ENCODE results near the gene MGMT.

The MGMT gene

DNA sequence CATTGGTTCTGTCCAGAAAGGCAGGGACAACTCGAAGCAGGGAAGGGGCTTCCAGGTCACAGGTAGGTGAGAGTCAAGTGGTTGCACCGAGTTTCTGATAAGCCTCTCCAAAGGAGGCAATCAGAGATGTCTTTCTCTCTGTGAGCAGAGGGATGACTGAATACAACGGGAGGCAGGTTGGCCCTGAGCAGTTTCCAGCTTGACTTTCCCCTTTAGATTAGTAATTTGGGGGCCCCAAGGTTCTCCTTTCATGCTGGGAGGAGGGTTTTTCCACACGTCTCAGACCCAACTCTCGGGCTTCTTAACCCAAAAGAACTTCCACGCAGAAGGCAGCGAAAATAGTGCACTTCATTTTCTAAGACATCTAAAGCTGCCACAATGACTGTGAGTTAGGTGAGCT, 189.6 kb downstream of the MGMT start:
- H3K4me3 ChIP-seq (ENCODE audit: low read length): no peak overlapping the region
- DNase-seq (ENCODE audit: low read depth, low spot score): no peak

DNA sequence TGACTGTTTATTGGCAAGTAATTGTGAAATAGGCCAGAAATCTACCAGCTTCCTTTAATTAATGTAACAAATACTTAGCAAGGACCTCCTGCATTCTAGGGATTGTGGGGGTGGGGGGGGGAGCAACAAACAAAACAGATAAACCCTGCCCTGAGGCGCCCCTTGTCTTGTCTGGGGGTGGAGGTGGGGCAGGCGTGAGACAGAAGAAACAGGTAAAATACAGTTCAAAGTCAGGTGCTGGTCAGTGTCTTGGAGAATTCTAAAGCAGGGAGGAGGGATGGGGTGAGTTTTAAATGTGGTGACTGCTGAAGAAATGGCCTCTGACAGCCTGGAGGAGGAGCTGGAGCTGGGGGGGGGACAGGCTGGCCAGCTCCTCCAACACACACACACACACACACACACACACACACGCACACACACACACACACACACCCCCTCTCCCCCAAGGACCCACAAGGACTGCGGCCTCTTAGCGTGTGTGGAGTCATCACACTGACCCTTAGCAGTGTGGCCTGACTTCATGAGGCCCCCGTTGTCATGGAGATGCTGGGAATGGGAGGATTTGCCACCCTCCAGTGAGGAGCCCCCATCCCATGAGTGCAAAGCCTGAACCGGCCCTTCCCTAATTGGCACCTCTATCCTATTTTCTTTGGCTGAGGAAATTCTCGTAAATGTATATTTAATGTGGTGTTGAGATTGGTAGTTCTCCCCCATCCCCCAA, 190.4 kb downstream of the MGMT start:
- H3K4me3 ChIP-seq (ENCODE audit: low read length): no peak overlapping the region

DNA sequence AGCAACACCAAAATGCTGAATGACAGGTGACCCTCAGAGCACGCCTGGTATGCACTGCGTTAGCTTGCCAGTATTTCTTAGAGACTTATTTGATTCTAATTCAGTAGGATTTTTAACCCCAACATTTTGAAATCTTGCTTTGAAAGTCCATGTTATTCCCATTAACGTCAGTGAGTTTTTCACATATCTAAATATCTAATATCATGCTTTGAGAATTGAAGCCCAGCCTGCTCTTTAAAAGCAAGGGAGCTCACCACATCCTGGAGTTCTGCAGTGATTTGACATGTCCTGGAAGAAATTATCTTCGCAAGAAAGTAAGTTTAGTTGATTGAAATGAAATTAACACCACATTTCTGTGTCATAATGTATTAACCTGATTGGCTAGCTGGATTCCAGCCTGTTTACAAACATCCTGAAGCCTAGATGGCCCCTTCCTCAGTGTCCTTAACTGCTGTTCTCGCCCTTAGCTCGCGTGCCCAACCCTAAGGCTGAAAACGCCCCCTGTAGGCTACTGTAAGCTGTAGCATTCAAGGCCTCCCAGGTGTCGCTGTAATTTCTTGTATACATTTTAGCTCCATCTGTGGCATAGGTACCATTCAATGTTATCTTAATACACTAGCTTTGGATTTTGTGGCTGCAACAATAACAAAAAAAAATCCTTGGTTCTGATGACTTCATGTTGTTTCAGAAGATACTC, 191.5 kb downstream of the MGMT start:
- DNase-seq (ENCODE audit: low read depth, low spot score): peak; percentile 35
- no peak overlapping the region for H3K4me3 ChIP-seq (ENCODE audit: low read length)

More for the DNA sequence above, 190.4 kb downstream of the MGMT start:
- DNase-seq (ENCODE audit: low read depth, low spot score): no peak

DNA sequence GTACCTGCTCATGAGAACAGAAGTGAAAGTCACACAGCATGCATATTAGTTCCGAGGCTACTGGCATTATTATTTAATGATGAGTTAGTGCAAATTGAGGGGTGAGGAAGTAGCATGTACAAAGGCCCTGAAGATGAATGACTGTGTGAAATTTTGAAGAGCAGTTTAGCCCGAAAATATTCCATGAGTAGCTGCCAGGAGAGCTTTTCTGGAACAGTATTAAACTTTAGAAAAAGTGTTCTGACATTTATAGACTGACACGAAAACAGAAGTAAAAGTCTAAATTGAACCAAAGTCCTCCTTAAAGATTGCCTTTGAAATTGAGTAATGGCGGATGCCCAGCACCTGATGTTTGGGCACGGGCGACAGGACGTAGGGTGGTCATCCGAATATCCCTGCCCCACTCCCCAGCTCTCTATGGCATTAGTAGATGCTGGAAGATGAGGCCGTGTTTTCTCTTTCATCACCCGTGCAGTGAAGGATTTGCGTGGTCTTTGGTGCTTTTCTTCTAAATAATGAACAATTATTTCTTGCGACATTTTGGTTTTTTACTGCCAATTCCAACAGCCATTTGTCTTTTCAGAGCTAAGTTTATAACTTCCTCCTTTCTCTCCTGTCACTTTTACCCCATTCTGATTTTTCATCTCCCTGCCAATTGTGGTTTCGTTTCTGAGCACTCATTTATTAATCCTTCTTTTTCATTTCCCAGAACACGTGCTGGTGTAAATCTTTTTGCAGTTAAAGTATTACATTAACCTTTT, 192.6 kb downstream of the MGMT start:
- H3K4me3 ChIP-seq (ENCODE audit: low read length): no peak overlapping the region

DNA sequence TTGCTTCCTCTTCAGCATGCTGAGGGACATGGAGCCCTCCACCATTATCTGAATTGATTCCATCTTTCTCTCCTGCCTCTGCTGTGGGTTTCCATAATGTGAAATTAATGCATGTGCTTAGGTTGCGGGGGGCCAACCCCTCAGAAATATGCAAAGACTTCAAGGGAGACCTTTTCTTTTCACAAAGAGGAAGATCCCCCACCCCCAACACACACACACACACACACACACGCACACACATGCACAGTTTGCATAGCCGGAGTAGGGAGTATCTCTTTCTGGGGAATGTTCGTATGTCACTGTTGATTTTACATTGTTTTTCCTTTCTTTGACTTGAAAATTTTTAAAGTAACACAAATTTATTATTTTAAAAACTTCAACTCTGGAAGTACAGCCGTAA, 193.5 kb downstream of the MGMT start:
- no peak overlapping the region for H3K4me3 ChIP-seq (ENCODE audit: low read length)
- DNase-seq (ENCODE audit: low read depth, low spot score): no peak

More for the DNA sequence above, 192.6 kb downstream of the MGMT start:
- no peak for DNase-seq (ENCODE audit: low read depth, low spot score)

DNA sequence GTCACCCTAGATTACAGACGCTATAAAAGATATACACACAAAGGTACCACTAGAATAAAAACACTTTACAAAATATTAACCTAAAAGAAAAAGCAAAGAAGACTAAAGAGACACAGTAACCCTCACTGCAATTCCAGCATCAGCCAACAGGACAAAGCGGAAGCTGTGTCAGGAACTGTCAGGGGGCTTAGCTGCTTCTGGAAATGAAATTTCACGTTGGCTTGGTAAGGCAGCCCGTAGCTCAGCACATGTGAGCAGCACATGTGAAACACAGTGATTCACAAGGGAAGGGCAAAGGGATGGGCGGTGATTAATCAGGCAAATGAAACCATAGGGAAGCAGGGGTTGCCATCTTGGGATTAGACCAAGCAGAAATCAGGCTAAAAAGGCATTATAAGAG, 195.4 kb downstream of the MGMT start:
- no peak overlapping the region for H3K4me3 ChIP-seq (ENCODE audit: low read length)
- DNase-seq (ENCODE audit: low read depth, low spot score): no peak

DNA sequence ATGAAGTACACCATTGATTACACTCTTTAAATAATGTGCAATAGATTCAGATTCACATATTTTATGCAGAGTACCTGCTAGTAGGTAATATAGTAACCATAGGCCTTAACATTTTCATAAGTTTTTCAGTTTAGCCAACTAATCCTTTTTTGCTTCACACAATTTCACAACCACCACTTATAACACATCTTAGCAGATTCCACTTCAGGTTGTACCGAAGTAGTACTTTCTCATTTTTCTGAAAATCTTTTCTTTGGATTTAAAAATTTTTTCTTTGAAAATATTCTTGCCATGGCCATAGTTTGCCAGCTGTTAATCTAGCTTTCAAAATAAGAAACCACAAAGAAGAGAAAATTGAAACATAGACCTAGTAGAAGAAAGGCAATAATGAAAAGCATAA, 203.1 kb downstream of the MGMT start:
- no peak overlapping the region for H3K4me3 ChIP-seq (ENCODE audit: low read length)
- DNase-seq (ENCODE audit: low read depth, low spot score): no peak

DNA sequence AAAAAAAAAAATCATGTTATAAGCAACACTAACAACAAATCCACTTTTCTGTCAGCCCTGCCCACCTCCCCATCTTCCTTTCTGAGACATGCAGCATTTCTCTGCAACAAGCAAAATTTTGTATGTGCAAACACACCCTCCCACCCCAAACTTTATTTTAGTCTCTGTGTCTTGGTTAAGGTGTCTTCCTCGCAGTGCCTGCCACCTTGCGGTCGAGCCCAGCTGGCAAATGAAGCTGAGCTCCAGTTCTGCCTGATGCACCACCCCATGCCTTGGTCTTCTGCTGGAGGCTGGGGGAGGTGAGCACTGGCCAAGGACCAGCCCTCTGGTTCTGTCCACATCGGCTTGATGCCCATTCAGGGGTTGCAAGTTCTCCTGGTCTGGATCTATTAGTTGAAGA, 206.3 kb downstream of the MGMT start:
- DNase-seq (ENCODE audit: low read depth, low spot score): no peak

DNA sequence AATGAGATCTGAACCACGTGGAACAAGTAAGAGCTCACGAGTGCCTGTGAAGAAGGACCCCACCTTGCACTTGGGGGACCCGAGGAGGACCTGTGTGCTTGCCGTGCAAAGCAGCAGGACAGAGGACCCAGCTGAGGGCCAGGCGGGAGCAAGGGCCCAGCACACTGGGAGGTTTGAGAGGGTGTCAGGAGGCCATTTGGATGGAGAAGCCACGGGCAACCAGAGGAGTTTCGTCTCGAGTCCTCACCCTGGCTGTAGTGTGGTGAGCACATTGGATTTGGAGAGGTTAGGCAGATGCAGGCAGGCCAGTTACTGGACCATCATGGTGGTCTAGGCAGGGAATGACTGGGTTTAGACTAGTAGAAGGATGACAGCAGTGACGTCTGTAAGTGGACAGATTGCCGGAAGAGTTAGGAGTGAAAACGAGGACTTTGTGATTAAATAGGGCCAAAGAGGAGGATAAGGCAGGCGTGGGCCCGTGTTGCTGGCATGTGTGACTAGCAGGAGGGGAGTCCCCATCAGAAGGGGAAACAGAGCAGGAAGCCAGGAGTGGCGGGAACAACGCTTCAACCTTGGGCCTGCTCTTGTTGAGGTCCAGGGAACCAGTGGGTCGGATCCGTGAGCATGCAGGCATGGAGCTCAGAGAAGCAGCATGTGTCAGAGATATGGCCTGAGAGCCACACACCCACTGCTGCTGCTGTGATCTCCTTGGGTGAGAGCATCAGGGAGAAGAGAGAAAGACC, 208.2 kb downstream of the MGMT start:
- DNase-seq (ENCODE audit: low read depth, low spot score): no peak
- H3K4me3 ChIP-seq (ENCODE audit: low read length): no peak overlapping the region

More for the DNA sequence above, 206.3 kb downstream of the MGMT start:
- H3K4me3 ChIP-seq (ENCODE audit: low read length): no peak overlapping the region

DNA sequence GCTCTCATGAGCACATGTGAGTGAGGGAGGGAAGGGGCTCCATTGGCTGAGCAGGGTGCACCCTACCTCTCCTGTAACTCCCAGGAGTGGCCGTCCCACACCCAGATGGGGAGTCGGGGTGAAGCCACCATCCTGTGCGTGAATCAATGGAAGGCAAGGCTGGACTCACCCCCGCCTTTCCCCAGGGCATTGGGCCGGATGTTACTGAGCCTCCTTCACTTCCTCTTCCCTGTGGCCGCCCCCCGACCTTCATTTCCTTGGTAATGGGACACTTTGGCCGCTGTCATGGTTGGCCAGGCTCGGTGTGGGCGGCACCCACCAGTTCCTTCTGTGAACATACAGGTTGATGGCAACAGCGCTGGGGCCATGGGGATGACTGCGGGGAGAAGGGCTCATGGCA, 209.0 kb downstream of the MGMT start:
- no peak for DNase-seq (ENCODE audit: low read depth, low spot score)
- H3K4me3 ChIP-seq (ENCODE audit: low read length): no peak overlapping the region

DNA sequence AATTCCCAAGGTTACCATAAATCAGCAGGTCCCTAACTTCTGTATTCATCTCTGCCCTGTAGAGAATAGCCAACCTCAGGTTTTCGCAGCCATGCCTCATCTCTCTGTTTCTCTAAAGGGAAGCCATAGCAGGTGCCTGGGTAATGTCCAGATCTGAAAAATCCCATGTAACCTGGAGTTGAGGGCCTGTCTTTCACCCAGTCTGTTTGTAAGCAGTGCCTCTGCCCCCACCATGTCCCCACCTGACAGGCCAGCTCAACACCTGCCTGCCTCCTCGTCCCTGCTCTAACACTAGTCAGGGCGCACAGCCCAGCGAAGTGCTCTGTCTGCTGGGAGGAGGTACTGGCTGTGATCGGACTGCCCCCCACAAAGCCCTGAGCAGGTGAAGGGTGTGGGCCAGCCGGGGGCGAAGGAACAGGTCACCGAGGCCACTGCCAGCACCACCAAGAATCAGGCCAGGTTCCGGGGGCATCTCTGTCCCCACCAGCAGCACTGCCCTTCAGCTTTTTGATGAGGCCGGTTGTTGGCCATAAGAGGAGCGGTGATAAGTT, 210.4 kb downstream of the MGMT start:
- no peak overlapping the region for H3K4me3 ChIP-seq (ENCODE audit: low read length)
- no peak for DNase-seq (ENCODE audit: low read depth, low spot score)

DNA sequence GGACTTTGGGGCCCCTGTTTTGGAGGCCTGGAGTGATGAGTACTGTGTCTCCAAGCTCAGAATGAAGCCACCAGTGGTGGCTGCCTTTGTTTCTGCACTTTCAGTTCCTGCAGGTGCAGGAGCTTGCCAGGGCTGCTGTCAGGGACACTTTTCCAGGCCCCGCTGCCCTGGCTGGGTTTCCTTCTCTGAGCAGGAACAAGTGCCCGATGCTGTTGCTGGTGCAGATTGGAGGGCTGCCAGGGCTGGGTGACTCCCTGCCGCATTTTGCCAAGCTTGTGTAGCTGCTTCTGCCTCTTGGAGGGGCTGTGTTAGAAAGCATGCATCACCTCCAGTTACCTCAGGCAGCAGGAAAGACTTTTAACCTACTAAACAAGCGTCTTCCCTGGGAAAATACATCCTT, 211.1 kb downstream of the MGMT start:
- no peak for DNase-seq (ENCODE audit: low read depth, low spot score)
- no peak overlapping the region for H3K4me3 ChIP-seq (ENCODE audit: low read length)

DNA sequence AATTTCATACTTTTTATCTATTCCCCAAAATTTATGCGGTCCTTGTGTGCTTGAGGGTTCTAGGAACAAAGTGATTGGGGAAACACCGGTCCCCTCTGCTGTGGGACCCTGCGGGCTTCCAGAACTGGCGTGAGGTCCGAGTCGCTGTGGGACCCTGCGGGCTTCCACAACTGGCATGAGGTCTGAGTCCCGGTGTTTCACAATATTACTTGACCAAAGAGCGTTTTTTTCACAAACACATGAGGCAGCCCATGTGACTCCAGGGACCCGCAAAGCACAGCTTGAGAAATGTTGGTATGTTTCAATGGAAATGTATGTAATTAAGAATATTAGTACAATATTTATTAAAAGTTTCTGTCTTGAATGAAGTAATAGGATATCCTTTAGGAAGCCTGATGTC, 212.2 kb downstream of the MGMT start:
- no peak for DNase-seq (ENCODE audit: low read depth, low spot score)
- no peak overlapping the region for H3K4me3 ChIP-seq (ENCODE audit: low read length)

DNA sequence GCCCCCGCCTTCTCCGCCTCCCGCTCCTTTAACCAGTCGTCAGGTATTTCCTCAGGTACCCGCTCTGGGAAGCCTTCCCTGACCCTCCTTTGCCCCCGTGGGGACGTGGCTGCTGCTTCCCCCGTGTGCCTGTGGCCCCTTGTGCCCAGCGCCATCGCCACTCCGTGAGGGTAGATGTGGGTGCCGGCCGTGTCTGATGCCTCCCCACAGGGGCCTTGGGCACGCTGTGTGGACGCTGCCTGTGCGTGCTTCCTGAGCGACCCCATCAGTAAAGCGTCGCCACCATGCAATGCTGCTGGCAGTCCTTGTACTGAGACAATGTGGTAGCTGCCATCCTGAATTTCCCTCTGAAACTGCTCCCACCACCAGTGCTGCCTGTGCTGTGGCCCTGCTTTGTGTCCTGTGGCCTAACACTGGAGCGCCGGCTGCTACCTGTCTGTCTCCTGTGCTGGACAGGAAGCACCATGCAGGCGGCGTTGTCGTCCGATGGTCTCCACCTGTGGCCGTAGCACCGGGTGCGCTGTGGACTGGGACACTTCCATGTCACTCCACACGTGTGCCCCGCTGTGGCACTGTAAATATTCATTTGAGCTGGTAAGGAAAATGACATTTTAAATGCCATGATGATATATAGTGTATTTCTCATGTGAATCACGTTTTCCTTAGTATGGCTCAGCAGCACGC, 213.8 kb downstream of the MGMT start:
- DNase-seq (ENCODE audit: low read depth, low spot score): no peak

DNA sequence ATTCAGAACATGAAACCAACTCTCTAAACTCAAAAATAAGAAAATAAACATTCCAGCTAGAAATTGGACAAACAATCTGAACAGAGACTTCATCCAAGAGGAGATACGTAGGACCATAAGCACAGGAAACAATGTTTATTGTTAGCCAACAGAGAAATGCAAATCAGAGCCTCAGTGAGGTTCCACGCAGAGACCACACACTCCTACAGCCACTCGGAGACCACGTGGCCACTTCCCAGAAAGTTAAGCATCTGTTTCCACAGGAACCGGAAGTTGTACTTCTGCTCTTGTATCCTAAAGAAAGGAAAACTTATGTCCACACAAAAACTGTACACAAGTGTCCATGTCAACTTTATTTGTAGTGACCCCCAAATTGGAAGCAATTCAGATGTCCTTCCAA, 214.8 kb downstream of the MGMT start:
- H3K4me3 ChIP-seq (ENCODE audit: low read length): no peak overlapping the region
- no peak for DNase-seq (ENCODE audit: low read depth, low spot score)

More for the DNA sequence above, 213.8 kb downstream of the MGMT start:
- no peak overlapping the region for H3K4me3 ChIP-seq (ENCODE audit: low read length)

DNA sequence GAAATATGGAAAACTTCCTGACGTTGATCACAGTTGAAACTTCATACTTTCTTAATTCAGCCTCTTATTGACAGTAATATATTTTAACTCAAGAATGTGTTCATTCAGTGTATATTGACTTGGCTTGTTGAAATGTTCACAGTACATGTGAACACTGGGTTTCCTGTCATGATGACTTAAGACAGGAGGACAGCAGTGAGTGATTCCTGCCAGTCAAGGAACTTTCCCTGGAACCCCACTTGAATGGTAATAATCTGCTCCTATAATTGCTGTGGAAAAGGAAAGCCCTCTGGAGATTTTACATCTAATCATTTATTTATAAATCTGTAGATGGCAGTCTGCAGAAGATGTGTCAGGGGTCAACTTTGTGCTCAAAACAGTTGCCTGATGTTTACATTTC, 216.5 kb downstream of the MGMT start:
- DNase-seq (ENCODE audit: low read depth, low spot score): no peak
- no peak overlapping the region for H3K4me3 ChIP-seq (ENCODE audit: low read length)

DNA sequence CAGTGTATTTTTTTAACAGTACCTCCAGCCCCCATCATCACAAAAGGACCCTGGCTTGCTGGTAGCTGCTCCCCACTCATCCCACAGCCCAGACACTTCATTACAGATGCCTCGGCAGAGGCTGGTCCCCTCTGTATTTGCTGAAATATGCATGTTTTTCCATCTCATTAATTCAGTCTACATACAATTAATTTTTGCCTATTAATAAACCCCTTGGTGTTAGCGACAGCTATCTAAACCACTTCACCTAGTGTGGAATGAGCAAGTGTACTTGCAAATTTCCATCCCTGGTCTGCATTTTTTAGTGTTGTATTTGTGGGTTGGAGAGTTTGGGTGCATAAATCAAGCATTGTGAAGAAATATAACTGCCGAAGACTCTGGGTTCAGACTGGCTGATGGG, 216.9 kb downstream of the MGMT start:
- DNase-seq (ENCODE audit: low read depth, low spot score): no peak
- H3K4me3 ChIP-seq (ENCODE audit: low read length): no peak overlapping the region

DNA sequence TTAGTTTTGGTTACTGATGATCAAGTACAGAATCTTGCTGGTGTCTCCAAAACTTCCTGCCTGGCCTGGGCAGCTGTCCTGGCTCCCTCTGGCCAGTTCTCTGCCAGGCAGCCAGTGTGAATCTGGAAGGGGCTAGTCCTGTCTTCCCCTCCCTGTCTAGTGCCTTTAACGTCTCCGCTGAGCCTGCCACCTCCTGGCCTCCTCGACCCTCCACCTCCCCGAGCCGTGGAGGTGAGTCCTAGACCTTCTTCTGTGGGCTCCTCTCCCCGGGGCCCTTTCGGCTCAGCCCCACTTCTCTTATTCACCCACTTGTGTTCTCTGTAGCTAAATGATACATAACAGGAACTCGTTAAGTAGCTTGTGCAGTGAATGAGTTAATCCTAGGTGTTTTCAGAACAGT, 218.2 kb downstream of the MGMT start:
- no peak overlapping the region for H3K4me3 ChIP-seq (ENCODE audit: low read length)
- DNase-seq (ENCODE audit: low read depth, low spot score): no peak

DNA sequence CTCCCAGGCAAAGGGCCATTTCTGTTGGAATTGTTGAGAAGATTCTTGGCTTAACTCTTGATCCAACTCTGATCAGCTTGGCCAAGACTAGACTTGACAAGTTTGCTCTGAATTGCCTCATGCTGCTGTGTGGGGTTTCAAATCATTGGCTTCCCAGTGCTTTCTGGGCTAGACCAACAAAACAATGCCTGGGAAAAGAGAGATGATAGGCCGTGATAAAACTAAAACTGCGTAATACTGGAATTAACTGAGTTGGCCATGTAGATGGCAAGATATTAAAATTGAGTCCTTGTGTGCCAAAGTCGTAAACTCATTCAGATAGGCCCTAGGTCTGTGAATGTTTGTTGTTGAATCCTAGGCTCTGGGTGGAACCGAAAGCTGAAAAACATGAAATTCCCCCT, 222.6 kb downstream of the MGMT start:
- no peak overlapping the region for H3K4me3 ChIP-seq (ENCODE audit: low read length)
- no peak for DNase-seq (ENCODE audit: low read depth, low spot score)

All from Jurkat, Clone E6-1 (cell line).